ENCODE results near the gene SLC17A2.

Gene SLC17A2

GRCh38 chr6:25868436-25869183 is 61.9 kb downstream of the SLC17A2 start:
- no peaks in the 10 kb centered on the region for H3K36me3 Mint-ChIP-seq
- no peak overlapping the region for H3K27ac Mint-ChIP-seq
- no peak for ATAC-seq

GRCh38 chr6:25866011-25866410 is 64.5 kb downstream of the SLC17A2 start:
- no peak overlapping the region for H3K4me3 Mint-ChIP-seq
- ATAC-seq, result no peak
- no peaks in the 10 kb centered on the region for H3K4me1 Mint-ChIP-seq
- no peaks in the 10 kb centered on the region for H3K36me3 Mint-ChIP-seq
- H3K27ac Mint-ChIP-seq, result no peak overlapping the region
- H3K27me3 Mint-ChIP-seq, result peaks cover 26% of the 10 kb centered on the region
- no peaks in the 10 kb centered on the region for H3K9me3 Mint-ChIP-seq

More at GRCh38 chr6:25868436-25869183, 61.9 kb downstream of the SLC17A2 start:
- peaks cover 7% of the 10 kb centered on the region for H3K4me1 Mint-ChIP-seq
- H3K9me3 Mint-ChIP-seq, result no peaks in the 10 kb centered on the region
- peaks cover 15% of the 10 kb centered on the region for H3K27me3 Mint-ChIP-seq
- no peak overlapping the region for H3K4me3 Mint-ChIP-seq

- no peaks in the 10 kb centered on the region for H3K36me3 Mint-ChIP-seq
- no peak overlapping the region for H3K27ac Mint-ChIP-seq
- no peak for ATAC-seq
- peaks cover 37% of the 10 kb centered on the region for H3K27me3 Mint-ChIP-seq
- no peak overlapping the region for H3K4me3 Mint-ChIP-seq
- no peaks in the 10 kb centered on the region for H3K4me1 Mint-ChIP-seq
- no peaks in the 10 kb centered on the region for H3K9me3 Mint-ChIP-seq
Measured at GRCh38 chr6:25863360-25863759, 67.1 kb downstream of the SLC17A2 start.
